Measurements from ENCODE around the gene NTNG1.

The NTNG1 gene

GRCh38 chr1:107175102-107175909, 34.5 kb downstream of the NTNG1 start:
- DNase-seq (ENCODE audit: low spot score) = no peak

GRCh38 chr1:107181253-107181969, 40.6 kb downstream of the NTNG1 start:
- TF ChIP-seq CTCF (IDR thresholded peaks at IDR 0.05; ENCODE audit: extremely low read depth, missing control alignments) = no peak
- DNase-seq (ENCODE audit: low spot score) = no peak

More at GRCh38 chr1:107175102-107175909, 34.5 kb downstream of the NTNG1 start:
- no peak for TF ChIP-seq CTCF (IDR thresholded peaks at IDR 0.05; ENCODE audit: extremely low read depth, missing control alignments)

- no peak for DNase-seq (ENCODE audit: low spot score)
- no peak for TF ChIP-seq CTCF (IDR thresholded peaks at IDR 0.05; ENCODE audit: extremely low read depth, missing control alignments)
Observed at GRCh38 chr1:107183011-107183410, 42.2 kb downstream of the NTNG1 start.

- no peak for DNase-seq (ENCODE audit: low spot score)
Observed at GRCh38 chr1:107184888-107185287, 44.0 kb downstream of the NTNG1 start.

GRCh38 chr1:107187399-107187798, 46.6 kb downstream of the NTNG1 start:
- TF ChIP-seq CTCF (IDR thresholded peaks at IDR 0.05; ENCODE audit: extremely low read depth, missing control alignments) = no peak
- DNase-seq (ENCODE audit: low spot score) = no peak

More at GRCh38 chr1:107184888-107185287, 44.0 kb downstream of the NTNG1 start:
- TF ChIP-seq CTCF (IDR thresholded peaks at IDR 0.05; ENCODE audit: extremely low read depth, missing control alignments) = no peak

GRCh38 chr1:107188160-107188559, 47.3 kb downstream of the NTNG1 start:
- no peak for TF ChIP-seq CTCF (IDR thresholded peaks at IDR 0.05; ENCODE audit: extremely low read depth, missing control alignments)
- no peak for DNase-seq (ENCODE audit: low spot score)

- no peak for TF ChIP-seq CTCF (IDR thresholded peaks at IDR 0.05; ENCODE audit: extremely low read depth, missing control alignments)
Observed at GRCh38 chr1:107194380-107194779, 53.5 kb downstream of the NTNG1 start.

More at GRCh38 chr1:107194380-107194779, 53.5 kb downstream of the NTNG1 start:
- DNase-seq (ENCODE audit: low spot score) = no peak

Measured in GM20000 (cell line).